Stromal cell of bone marrow (primary cell): Measurements from ENCODE around the gene VEGFD.

ENCODE experiments used
- DNase-seq: peaks from one replicate; pipeline ENCODE4 v3.0.0-alpha.2; 2012; ENCODE audit warnings: low read depth

The VEGFD gene

GRCh38 chrX:15301924-15302323 is 82.3 kb downstream of the VEGFD start:
- peak; percentile 29 for DNase-seq

- no peak for DNase-seq
These were observed 84.0 kb downstream of the VEGFD start for GRCh38 chrX:15299941-15300851.

GRCh38 chrX:15298780-15299179 is 85.4 kb downstream of the VEGFD start:
- DNase-seq = no peak

GRCh38 chrX:15298201-15298600 is 86.0 kb downstream of the VEGFD start:
- no peak for DNase-seq
